OCI-LY1 (cell line): ENCODE results near the gene RPS3.
"Not testable (repeated sequence)": the region's sequence is repeated elsewhere in the genome, so short reads cannot be mapped to it uniquely, and the experiment has no call there.

Experiments
- H2AFZ ChIP-seq: fragments of 200-600 bp; sonication (generic), shearing (Covaris generic); 2 replicates; pipeline ENCODE4 v1.6.0; 2014; ENCODE audit warnings: antibody characterized with exemption, mild to moderate bottlenecking, low read length
- H3F3A ChIP-seq: fragments of 200-600 bp; sonication (generic), shearing (Covaris generic); 2 replicates; pipeline ENCODE4 v1.6.0; 2014; ENCODE audit warnings: mild to moderate bottlenecking, antibody characterized with exemption, low read length, moderate library complexity; ENCODE audit not compliant: insufficient read depth
- H3K27ac ChIP-seq: fragments of 200-600 bp; sonication (generic); 2 replicates; pipeline ENCODE4 v1.5.1; 2014; ENCODE audit warnings: low read length, mixed run types, mild to moderate bottlenecking, low read depth; ENCODE audit not compliant: poor library complexity, severe bottlenecking
- H3K27me3 ChIP-seq: fragments of 200-600 bp; sonication (generic); 2 replicates; pipeline ENCODE4 v1.6.0; 2014; ENCODE audit warnings: antibody characterized with exemption, mild to moderate bottlenecking, low read length, moderate library complexity; ENCODE audit not compliant: insufficient read depth
- H3K36me3 ChIP-seq: fragments of 200-600 bp; sonication (generic); 2 replicates; pipeline ENCODE4 v1.6.1; 2014; ENCODE audit warnings: mild to moderate bottlenecking, antibody characterized with exemption, low read length, moderate library complexity, mixed read lengths; ENCODE audit not compliant: insufficient read depth
- H3K4me1 ChIP-seq: fragments of 200-600 bp; sonication (generic); 2 replicates; pipeline ENCODE4 v1.5.1; 2014; ENCODE audit warnings: mild to moderate bottlenecking, low read length, moderate library complexity; ENCODE audit not compliant: insufficient read depth, severe bottlenecking
- H3K4me2 ChIP-seq: fragments of 200-600 bp; sonication (generic), shearing (Covaris generic); 2 replicates; pipeline ENCODE4 v1.6.1; 2014; ENCODE audit warnings: low read length
- H3K4me3 ChIP-seq: fragments of 200-600 bp; sonication (generic); 2 replicates; pipeline ENCODE4 v1.5.1; 2014; ENCODE audit warnings: low read length, low read depth, mild to moderate bottlenecking, mixed read lengths; ENCODE audit not compliant: poor library complexity, severe bottlenecking
- H3K79me2 ChIP-seq: fragments of 200-600 bp; shearing (Covaris generic); 2 replicates; pipeline ENCODE4 v1.6.1; 2016; ENCODE audit warnings: mixed run types, low read length, mixed read lengths; ENCODE audit not compliant: insufficient read depth
- H3K9ac ChIP-seq: fragments of 200-600 bp; sonication (generic), shearing (Covaris generic); 2 replicates; pipeline ENCODE4 v1.6.1; 2014; ENCODE audit warnings: mild to moderate bottlenecking, low read length, mixed read lengths
- H3K9me2 ChIP-seq: fragments of 200-600 bp; sonication (generic), shearing (Covaris generic); 2 replicates; pipeline ENCODE4 v1.6.1; 2014; ENCODE audit warnings: low read depth, mild to moderate bottlenecking, low read length, mixed read lengths
- H3K9me3 ChIP-seq: fragments of 200-600 bp; shearing (Covaris generic); 2 replicates; pipeline ENCODE4 v1.6.1; 2014; ENCODE audit warnings: low read length, mixed read lengths
- H4K20me1 ChIP-seq: fragments of 200-600 bp; sonication (generic), shearing (Covaris generic); 2 replicates; pipeline ENCODE4 v1.6.0; 2016; ENCODE audit warnings: mild to moderate bottlenecking, low read length; ENCODE audit not compliant: insufficient read depth
- CTCF ChIP-seq: fragments of 200-600 bp; sonication (generic), shearing (Covaris generic); IDR thresholded peaks from 2 replicates; pipeline ENCODE4 v1.5.1; 2017; ENCODE audit warnings: mild to moderate bottlenecking, antibody characterized with exemption, low read length, moderate library complexity, mixed read lengths
- EZH2 ChIP-seq: fragments of 200-600 bp; sonication (generic), shearing (Covaris generic); IDR thresholded peaks from 2 replicates; pipeline ENCODE4 v1.8.0; 2017; ENCODE audit warnings: borderline replicate concordance, mixed run types, mild to moderate bottlenecking, antibody characterized with exemption, low read length, moderate library complexity, mixed read lengths

The RPS3 gene

GRCh38 chr11:75352588-75353206, 46.6 kb upstream of the RPS3 start:
- H3K4me2 ChIP-seq, result no peak overlapping the region
- H3K4me3 ChIP-seq, result no peak overlapping the region
- H3K9me2 ChIP-seq, result no peaks in the 10 kb centered on the region
- no peaks in the 10 kb centered on the region for H3K36me3 ChIP-seq
- H3K27ac ChIP-seq, result no peak overlapping the region
- H2AFZ ChIP-seq, result no peak overlapping the region
- no peaks in the 10 kb centered on the region for H3K27me3 ChIP-seq
- no peaks in the 10 kb centered on the region for H3K79me2 ChIP-seq
- no peaks in the 10 kb centered on the region for H3F3A ChIP-seq
- no peak for TF ChIP-seq EZH2
- TF ChIP-seq CTCF, result no peak
- no peaks in the 10 kb centered on the region for H3K9me3 ChIP-seq
- no peak overlapping the region for H3K9ac ChIP-seq
- no peaks in the 10 kb centered on the region for H3K4me1 ChIP-seq
- H4K20me1 ChIP-seq, result no peaks in the 10 kb centered on the region

GRCh38 chr11:75355051-75355450, 44.3 kb upstream of the RPS3 start:
- no peaks in the 10 kb centered on the region for H3K79me2 ChIP-seq
- no peaks in the 10 kb centered on the region for H3F3A ChIP-seq
- no peaks in the 10 kb centered on the region for H3K27me3 ChIP-seq
- H4K20me1 ChIP-seq, result no peaks in the 10 kb centered on the region
- H3K4me2 ChIP-seq, result no peak overlapping the region
- no peak overlapping the region for H3K4me3 ChIP-seq
- H3K4me1 ChIP-seq, result no peaks in the 10 kb centered on the region
- no peak for TF ChIP-seq EZH2
- no peak for TF ChIP-seq CTCF
- H2AFZ ChIP-seq, result no peak overlapping the region
- no peaks in the 10 kb centered on the region for H3K9me3 ChIP-seq
- no peaks in the 10 kb centered on the region for H3K9me2 ChIP-seq
- H3K9ac ChIP-seq, result no peak overlapping the region
- H3K27ac ChIP-seq, result no peak overlapping the region
- H3K36me3 ChIP-seq, result no peaks in the 10 kb centered on the region

DNA sequence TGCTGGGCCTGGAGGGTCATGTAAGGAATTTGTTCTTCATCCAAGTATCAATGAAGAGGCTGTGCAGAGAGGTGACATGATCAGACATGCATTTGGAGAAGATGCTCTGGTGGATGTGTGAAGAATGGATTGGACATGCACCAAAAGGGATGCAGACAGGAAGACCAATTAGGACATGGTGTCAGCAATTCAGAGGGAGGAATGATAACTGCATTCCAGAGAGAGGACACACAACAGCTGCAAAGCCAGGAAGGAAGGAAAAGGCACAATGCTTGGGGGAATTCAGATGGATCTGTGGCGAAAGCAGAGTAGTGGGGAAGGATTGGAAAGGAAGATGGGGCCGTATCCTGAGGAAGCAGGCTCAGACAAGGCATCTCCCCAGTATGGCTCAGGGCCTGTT, 42.7 kb upstream of the RPS3 start:
- Histone ChIP-seq H3F3A (no peaks in the 10 kb centered on the region), H3K9me2 (no peaks in the 10 kb centered on the region), H2AFZ (no peak overlapping the region), H3K27me3 (no peaks in the 10 kb centered on the region), H3K4me1 (no peaks in the 10 kb centered on the region), H3K27ac (no peak overlapping the region), H4K20me1 (no peaks in the 10 kb centered on the region), H3K4me2 (no peak overlapping the region), H3K36me3 (no peaks in the 10 kb centered on the region), H3K9ac (no peak overlapping the region), H3K9me3 (no peaks in the 10 kb centered on the region), H3K4me3 (no peak overlapping the region), H3K79me2 (no peaks in the 10 kb centered on the region)
- TF ChIP-seq CTCF, result no peak
- TF ChIP-seq EZH2, result no peak

DNA sequence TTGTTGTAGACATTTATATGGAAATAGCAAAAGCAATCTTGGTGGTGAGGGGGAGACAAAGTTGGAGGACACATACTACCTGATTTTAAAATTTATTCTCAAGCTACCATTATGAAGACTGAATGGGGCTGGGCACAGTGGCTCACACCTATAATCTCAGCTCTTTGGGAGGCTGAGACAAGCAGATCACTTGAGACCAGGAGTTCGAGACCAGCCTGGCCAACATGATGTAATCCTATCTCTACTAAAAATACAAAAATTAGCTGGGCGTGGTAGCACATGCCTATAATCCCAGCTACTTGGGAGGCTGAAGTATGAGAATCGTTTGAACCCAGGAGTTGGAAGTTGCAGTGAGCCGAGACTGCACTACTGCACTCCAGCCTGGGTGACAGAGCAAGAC, 37.0 kb upstream of the RPS3 start:
- H3K9me3 ChIP-seq, H3F3A ChIP-seq, H3K4me1 ChIP-seq, H3K36me3 ChIP-seq, H4K20me1 ChIP-seq, H3K79me2 ChIP-seq, H3K4me3 ChIP-seq, H3K9ac ChIP-seq, H2AFZ ChIP-seq, H3K27ac ChIP-seq, H3K9me2 ChIP-seq, H3K4me2 ChIP-seq, H3K27me3 ChIP-seq: not testable (repeated sequence)
